ENCODE results near the gene ZNF207. TPM values are rescaled to one million over a fixed set of nuclear protein-coding genes. Genes with fewer than 3 reads are reported as not detected.

The ZNF207 gene
- total and polyA plus RNA-seq, 9 of the 15 experiments (the other 6 are each of a cell fraction or from before 2014, with no cell fraction given), result 123 to 370 (median 250) TPM

GRCh38 chr17:32349854-32350665 is at the start of gene ZNF207 (continued):
- peak in 1 of 2 experiments; percentile 60; a peak in 1 of 4 replicates for TF ChIP-seq ZNF318 (IDR thresholded peaks at IDR 0.05; ENCODE audit: borderline replicate concordance in 1 of 2, low read depth in 1 of 2)
- TF ChIP-seq RAD51 (IDR thresholded peaks at IDR 0.05; ENCODE audit: borderline replicate concordance, low read depth), result peak; percentile 97
- TF ChIP-seq ZNF778 (CRISPR knock-in tag; IDR thresholded peaks at IDR 0.05), result no peak
- no peak for TF ChIP-seq MEF2A (IDR thresholded peaks at IDR 0.05; ENCODE audit: control insufficient read depth, low read depth, low read length)
- 0 out of 2 replicates have a peak, but pooled peaks have one; percentile 31 for TF ChIP-seq CTBP1 (IDR thresholded peaks at IDR 0.05; ENCODE audit: borderline replicate concordance)
- no peak for TF ChIP-seq ZBTB34 (CRISPR knock-in tag; IDR thresholded peaks at IDR 0.05)
- TF ChIP-seq ZNF224 (CRISPR knock-in tag; IDR thresholded peaks at IDR 0.05), result no peak
- no peak for TF ChIP-seq MTF1 (CRISPR knock-in tag; IDR thresholded peaks at IDR 0.05; ENCODE audit: borderline replicate concordance)
- TF ChIP-seq ZNF444 (CRISPR knock-in tag; IDR thresholded peaks at IDR 0.05), result no peak
- TF ChIP-seq STAT5B (CRISPR knock-in tag; IDR thresholded peaks at IDR 0.05), result no peak
- TF ChIP-seq ZBTB17 (CRISPR knock-in tag; IDR thresholded peaks at IDR 0.05), result no peak
- peak; percentile 71 for TF ChIP-seq TEAD4 (IDR thresholded peaks at IDR 0.05; ENCODE audit: low read length)
- TF ChIP-seq TEAD4 (CRISPR knock-in tag; IDR thresholded peaks at IDR 0.05; ENCODE audit: borderline replicate concordance), result no peak
- peak in 1 of 2 experiments; percentile 44; a peak in 1 of 4 replicates for TF ChIP-seq RCOR1 (IDR thresholded peaks at IDR 0.05; ENCODE audit: borderline replicate concordance in 1 of 2, low read depth in 2 of 2, low read length in 2 of 2)
- no peak for TF ChIP-seq E2F5 (CRISPR knock-in tag; IDR thresholded peaks at IDR 0.05)
- no peak for TF ChIP-seq ADNP (tag; IDR thresholded peaks at IDR 0.05)
- TF ChIP-seq EHMT2 (IDR thresholded peaks at IDR 0.05), result no peak
